GM18502 (cell line): ENCODE data around the gene SNTA1.
"Not testable (repeated sequence)": the region's sequence is repeated elsewhere in the genome, so short reads cannot be mapped to it uniquely, and the experiment has no call there.

Experiments
- ATAC-seq: cut with Tn5 transposase; IDR thresholded peaks from one replicate; pipeline ENCODE4 v1.9.1; 2021; ENCODE audit warnings: mild to moderate bottlenecking; ENCODE audit not compliant: unreplicated experiment, poor library complexity

SNTA1 gene

GRCh38 chr20:33443512-33444239 is at the start of gene SNTA1:
TSS of gene SNTA1 (minus strand) at chr20:33443763. CDS start at chr20:33443620, 143 bp downstream.
- peak; percentile 71 for ATAC-seq

- ATAC-seq = no peak
These were observed 47.5 kb upstream of the SNTA1 start for GRCh38 chr20:33490934-33491656.

GRCh38 chr20:33490023-33490933 is 46.7 kb upstream of the SNTA1 start, which contains the start of gene CBFA2T2:
TSS of gene CBFA2T2 (plus strand) at chr20:33490096. CDS start at chr20:33490268, 172 bp downstream.
- peak; percentile 64 for ATAC-seq

GRCh38 chr20:33489495-33490022 is 46.0 kb upstream of the SNTA1 start:
- ATAC-seq = peak; percentile 92

- not testable (repeated sequence) for ATAC-seq
These were observed 45.3 kb upstream of the SNTA1 start for GRCh38 chr20:33488661-33489494.

- ATAC-seq = no peak
These were observed 44.6 kb upstream of the SNTA1 start for GRCh38 chr20:33488201-33488600.

GRCh38 chr20:33483186-33483585 is 39.6 kb upstream of the SNTA1 start:
- ATAC-seq = not testable (repeated sequence)

GRCh38 chr20:33482581-33482980 is 39.0 kb upstream of the SNTA1 start:
- ATAC-seq = no peak

- ATAC-seq = no peak
These were observed 37.9 kb upstream of the SNTA1 start for GRCh38 chr20:33481431-33481941.

- ATAC-seq = no peak
These were observed 36.5 kb upstream of the SNTA1 start for GRCh38 chr20:33480048-33480447.

- ATAC-seq = no peak
These were observed 34.0 kb upstream of the SNTA1 start for GRCh38 chr20:33477386-33478234.

GRCh38 chr20:33475381-33476152 is 32.0 kb upstream of the SNTA1 start:
- ATAC-seq = no peak

GRCh38 chr20:33474963-33475362 is 31.4 kb upstream of the SNTA1 start:
- no peak for ATAC-seq

- ATAC-seq = no peak
These were observed 30.7 kb upstream of the SNTA1 start for GRCh38 chr20:33474097-33474873.

- no peak for ATAC-seq
These were observed 29.4 kb upstream of the SNTA1 start for GRCh38 chr20:33472868-33473435.

GRCh38 chr20:33470866-33471265 is 27.3 kb upstream of the SNTA1 start:
- no peak for ATAC-seq

GRCh38 chr20:33470457-33470856 is 26.9 kb upstream of the SNTA1 start:
- no peak for ATAC-seq
